HG03135 (cell line): ENCODE measurements around the gene LRRC32.

Source experiments
- ATAC-seq: cut with Tn5 transposase; IDR thresholded peaks from one replicate; pipeline ENCODE4 v1.9.1; 2021; ENCODE audit warnings: mild to moderate bottlenecking, moderate library complexity; ENCODE audit not compliant: unreplicated experiment

LRRC32 gene

GRCh38 chr11:76664578-76665061 lies 5.9 kb downstream of the LRRC32 start:
- ATAC-seq, result no peak

- ATAC-seq, result no peak
Observed at GRCh38 chr11:76663912-76664440, 6.6 kb downstream of the LRRC32 start.

GRCh38 chr11:76663486-76663810 lies 7.1 kb downstream of the LRRC32 start:
- no peak for ATAC-seq

DNA sequence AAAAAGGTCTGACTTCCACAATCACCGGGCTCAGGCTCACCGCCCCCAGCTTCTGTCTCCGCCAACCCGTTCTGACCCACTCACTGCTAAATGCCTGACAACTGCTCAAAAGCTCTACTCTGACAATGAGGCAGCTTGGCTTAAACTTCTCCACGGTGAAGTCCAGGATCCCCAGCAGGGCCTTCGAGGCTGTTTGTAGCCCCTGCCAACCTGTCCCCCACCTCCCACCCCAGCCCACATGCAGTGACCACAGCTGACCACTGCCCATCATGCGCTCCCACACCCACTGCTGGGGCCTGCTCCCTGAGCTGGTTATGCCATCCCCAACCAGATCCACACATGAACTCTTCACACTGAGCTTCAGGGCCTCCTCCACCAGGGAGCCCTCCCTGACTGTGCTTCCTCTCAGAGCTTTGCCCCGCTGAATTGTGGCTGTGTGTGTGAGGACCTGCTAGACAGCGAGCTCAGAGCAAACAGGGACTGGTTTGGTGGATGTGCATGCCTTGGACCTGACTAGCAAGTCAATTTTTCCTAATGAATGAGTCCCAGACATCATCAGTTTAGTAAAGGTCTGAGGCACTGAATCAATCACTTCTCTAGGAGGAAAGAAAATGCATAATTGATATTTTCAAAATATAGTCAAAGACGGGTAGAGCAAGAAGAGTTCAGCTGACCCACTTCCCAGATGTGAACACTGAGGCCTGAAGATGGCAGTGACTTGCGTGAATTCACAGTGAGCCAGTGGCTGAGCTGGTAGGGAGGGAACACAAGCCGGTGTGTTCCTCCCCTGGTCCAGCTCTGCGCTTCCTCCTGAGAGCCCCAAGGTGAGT lies 7.7 kb downstream of the LRRC32 start:
- ATAC-seq, result no peak

GRCh38 chr11:76661834-76662434 lies 8.6 kb downstream of the LRRC32 start:
- ATAC-seq, result no peak

- ATAC-seq, result no peak
Observed at GRCh38 chr11:76661306-76661751, 9.2 kb downstream of the LRRC32 start.

DNA sequence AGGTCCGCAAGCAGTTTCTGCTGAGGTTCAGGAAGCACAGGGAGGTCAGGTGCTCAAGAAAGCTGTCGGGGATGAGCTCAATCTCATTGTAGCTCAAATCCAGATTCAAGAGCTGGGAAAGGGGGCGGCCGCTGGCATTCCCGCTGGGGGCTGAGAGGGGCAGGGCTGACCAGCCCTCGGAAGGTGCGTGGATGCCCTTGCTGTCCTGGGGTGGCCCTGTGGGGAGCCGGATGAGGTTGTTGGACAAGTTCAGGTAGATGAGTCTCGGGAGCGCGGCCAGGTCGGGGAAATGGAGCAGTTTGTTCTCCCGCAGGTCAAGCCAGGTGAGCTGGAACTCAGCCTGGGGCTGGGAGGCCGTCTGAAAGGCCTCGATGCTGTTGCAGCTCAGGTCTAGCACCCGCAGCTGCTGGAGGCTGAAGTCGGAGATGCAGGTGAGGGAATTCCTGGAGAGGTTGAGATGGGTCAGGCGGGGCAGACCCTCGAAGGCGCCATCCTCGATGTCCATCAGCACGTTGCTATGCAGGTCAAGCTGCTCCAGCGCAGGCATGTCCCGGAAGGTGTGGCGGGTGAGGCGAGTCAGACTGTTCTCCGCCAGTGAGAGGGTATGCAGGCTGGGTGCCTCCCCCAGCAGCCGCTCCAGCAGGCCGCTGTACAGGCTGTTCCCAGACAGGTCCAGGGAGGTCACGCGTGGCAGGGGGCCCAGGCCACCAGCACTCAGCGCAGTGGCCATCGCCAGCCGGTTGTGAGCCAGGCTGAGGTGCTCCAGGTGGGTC lies 9.8 kb downstream of the LRRC32 start:
- no peak for ATAC-seq

DNA sequence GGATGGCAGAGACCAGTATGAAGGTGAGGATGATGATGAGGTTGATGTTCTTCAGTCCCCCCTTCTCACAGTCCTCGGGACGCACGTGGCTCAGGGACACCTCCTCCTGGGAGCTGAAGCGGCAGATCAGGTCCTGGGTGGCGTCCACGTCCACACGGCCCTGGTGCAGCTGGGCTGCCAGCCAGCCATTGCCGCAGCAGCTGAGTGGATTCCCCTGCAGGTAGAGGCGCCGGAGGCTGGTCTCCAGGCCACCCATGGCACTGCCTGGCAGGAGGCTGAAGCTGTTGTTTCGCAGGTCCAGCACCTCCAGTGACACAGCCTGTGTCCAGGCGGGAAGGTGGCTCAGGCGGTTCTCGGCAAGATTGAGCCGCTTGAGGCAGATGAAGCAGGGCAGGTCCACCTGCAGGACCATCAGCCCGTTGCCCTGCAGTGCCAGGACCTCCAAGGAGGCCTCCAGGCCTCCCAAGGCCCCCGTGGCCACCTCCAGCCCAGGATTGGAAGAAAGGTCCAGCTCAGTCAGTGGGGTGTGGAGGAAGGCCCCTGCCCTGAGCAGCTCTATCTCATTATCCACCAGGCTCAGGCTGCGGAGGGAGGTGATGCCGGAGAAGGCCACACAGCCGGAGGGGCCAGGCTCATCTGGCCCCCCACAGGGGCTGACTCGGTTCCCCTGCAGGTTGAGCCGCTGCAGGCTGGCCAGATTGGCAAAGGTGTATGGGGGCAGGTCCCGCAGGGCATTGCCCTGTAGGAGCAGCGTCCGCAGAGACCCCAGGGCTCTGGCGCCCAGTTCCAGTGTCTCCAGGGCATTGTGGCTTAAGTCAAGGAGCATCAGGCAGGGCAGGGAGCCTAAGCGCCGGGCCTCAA lies 10.6 kb downstream of the LRRC32 start:
- no peak for ATAC-seq

DNA sequence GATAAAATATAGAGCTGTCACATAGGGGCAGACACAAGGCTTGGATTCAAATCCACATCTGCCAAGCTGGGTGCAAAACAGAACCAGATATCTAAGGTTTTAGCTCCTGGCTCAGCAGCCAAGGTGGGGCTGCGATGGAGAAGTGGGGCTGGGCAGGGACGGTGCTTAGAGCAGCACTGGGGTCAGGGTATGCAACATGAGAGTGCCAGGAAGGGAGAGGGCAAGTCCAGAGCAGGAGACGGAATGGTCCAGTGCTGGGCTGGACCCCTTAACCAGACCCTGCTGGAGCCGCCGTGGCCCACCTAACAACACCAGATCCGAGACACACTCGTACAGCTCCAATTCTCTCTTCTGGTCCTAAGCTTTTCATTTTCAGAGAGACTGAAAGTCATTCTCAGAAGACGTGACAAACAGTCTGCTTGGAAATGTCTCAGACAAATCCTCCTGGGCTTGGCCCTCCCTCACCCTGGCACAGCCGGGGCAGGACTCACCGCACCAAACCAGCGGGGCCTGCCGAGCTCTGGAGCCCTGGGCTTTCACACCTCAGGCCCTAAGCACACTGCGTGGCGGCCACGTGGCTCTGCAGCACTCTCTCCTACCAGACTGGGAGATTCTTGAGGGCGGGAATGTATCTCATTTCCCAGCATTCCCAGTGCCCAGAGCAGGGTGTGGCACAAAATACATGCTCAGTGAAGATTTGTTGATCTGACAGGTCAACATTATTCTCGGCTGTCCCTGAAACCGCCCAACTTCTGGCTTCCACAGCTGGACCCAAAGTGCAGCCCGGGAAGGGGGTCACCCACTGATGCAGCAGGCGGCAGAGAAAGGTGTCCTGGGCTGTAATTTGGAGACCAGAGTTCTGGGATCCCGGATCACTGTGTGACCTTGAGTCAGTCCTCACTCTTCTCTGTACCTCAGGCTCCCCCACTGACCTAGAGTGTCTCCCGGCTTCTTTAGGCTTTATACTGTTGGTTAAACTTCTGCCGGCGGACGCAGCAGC lies 11.6 kb downstream of the LRRC32 start:
- ATAC-seq, result no peak

DNA sequence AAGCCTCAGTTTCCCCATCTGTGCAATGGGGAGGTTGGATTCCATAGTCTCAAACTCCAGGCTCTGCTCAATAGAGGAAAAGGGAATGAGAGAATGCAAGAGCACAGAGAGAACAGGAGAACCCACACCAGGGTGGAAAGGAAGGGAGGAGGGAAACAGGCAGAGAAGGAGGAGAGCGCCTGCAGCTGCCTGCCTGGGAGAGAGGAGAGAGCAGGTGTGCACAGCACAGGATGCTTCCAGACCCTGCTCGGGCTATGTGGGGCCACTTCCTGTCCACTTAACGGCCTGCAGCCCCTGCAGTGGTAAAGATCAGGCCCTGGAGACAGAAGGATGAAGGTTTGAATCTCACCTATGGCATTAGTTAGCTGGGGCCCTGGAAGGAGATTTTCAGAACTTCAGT lies 12.3 kb downstream of the LRRC32 start:
- ATAC-seq, result no peak

GRCh38 chr11:76657187-76658170 lies 13.1 kb downstream of the LRRC32 start:
- ATAC-seq, result no peak

GRCh38 chr11:76656571-76657081 lies 13.9 kb downstream of the LRRC32 start:
- no peak for ATAC-seq

- no peak for ATAC-seq
Observed at GRCh38 chr11:76656050-76656531, 14.5 kb downstream of the LRRC32 start.

GRCh38 chr11:76655501-76656049 lies 15.0 kb downstream of the LRRC32 start:
- ATAC-seq, result no peak

DNA sequence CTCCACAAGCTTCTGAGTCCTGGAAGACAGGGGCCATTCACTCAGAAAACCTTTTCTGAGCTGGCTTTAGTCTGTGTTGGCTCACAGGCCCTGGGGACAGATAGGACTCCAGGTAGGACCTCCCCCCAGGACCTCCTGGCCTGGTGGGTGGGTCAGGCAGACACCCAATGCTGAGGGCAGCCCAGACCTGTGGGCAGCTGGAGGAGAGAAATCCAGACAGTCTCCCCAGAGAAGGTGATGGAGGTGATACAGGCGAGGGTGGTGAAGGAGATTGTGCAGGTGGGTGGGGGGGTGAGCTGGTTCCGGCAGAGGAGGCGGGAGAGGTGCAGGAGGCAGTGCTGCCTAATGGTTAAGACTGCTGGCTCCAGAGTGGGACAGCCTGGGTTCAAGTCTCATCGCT lies 15.6 kb downstream of the LRRC32 start:
- ATAC-seq, result no peak

- no peak for ATAC-seq
Observed at GRCh38 chr11:76654298-76654851, 16.2 kb downstream of the LRRC32 start.

DNA sequence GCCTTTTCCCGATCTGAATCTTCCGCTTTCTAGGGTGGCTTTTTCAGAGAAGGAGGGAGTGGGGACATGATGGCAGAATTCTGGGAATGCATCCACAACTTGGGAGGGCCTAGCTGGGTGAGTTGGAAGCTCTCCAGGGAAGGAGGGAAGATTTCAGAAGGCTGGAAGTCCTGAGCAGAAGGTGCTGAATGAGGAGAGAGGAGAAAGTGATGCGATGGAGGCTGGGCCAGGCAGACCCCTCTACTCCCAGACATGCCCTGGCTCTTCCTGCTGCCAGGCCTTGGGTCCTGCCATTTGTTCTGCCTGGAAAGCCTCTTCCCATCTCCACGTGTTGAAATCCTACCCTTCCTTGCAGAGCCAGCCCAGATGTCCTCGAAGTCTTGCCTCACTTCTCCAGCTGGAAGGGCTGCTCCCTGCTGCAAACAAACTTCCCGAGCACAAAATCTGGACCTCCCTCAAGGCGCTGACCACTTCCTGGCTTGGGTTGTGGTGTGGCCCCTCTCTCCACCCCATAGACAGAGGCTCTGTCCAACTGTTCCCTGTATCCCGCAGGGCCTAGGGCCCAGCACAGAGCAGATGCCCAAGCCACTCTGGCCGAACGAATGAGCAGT lies 16.8 kb downstream of the LRRC32 start:
- no peak for ATAC-seq
